NCI-H2227 (cell line): ENCODE results near the gene WWOX.

Source experiments
- DNase-seq: peaks from one replicate; lab custom pipeline; 2025; ENCODE audit not compliant: unreplicated experiment; lab: John Stamatoyannopoulos, UW

WWOX gene

DNA sequence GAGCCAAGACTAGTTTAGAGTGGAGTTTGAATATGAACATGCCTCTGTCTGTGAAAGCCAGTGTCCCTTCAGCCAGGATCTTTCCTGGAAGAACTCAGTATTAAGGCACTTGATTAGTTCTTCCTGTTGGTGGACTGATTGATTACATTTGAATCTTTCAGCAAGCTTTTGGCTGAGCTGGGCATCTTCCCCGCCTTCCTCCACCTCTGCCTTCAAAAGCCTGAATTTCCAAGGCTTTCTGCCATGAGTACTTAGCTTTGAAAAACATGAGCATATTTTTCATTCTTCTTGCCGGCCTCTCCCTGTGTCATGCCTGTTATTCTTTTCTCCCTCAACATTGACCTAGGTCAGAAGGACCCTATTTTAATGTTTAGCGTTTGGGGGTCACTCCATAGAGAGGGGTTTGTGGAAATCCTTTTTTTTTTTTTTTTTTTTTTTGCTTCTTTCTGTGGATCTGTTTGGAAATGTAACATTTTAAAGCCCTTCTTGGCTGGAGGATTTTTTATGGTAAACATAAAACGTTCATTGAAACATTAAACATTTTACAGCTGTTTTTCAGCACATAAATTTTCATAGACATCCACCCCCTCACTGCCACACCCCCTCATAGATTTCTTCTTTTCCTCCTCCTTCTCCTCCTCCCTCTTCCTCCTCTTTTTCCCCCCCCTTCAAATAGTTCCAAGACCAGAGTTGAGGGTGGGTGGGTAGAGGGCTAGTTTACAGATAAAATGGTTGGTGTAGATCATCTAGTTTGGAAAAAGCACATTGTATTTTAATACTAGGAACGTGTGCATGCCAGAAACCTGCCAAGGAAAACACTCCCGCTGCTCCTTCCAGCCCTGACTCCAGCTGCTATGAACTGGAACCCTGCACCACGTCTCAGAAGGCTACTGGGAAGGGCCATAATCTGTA is 645.9 kb downstream of the WWOX start:
- DNase-seq = no peak

GRCh38 chr16:78746718-78747117 is 647.3 kb downstream of the WWOX start:
- DNase-seq = no peak

- peak; percentile 16 for DNase-seq
Observed at GRCh38 chr16:78748220-78748929, 648.9 kb downstream of the WWOX start.

DNA sequence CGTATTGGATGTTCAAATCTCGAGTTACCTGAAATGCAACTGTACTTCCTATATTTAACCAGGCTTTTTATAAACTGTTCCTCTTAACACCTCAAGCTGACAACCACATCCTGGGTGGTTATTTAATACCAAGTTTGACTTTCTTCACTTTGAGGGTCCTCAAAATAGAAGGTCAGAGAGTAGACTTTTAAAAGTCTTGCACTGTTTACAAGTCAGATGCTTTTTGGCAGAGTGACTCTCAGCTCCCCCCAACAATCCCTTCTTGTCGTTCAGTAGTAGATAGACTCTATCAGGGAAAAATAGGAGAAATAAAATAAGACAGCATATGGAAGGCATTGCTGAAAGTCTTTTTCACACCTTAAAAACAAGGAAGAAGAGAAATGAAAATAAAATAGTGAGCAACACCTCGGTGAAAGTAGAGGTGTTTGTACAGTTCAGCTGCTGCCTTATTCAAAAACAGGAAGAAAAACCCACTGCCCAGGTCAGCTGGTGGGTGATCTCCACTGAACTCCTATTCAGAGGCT is 650.4 kb downstream of the WWOX start:
- DNase-seq = no peak

- DNase-seq = no peak
Observed at GRCh38 chr16:78750611-78751010, 651.2 kb downstream of the WWOX start.

- no peak for DNase-seq
Observed at GRCh38 chr16:78751601-78752000, 652.1 kb downstream of the WWOX start.

DNA sequence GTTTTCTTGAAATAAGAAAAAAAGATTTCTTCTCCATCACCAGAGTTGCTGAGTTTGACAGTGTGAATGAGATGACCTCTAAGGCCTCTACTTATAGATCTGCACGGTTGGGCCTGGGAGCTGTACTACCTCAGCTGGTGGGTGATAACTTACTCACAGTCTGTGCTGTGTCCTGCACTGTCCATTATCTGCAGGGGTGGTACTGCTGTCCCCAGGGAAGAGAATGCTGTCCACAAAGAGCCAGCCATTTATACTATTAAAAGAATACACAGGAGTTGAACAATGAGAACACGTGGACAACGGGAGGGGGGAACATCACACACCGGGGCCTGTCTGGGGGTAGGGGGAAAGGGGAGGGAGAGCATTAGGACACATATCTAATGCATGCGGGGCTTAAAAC is 655.3 kb downstream of the WWOX start:
- no peak for DNase-seq

DNA sequence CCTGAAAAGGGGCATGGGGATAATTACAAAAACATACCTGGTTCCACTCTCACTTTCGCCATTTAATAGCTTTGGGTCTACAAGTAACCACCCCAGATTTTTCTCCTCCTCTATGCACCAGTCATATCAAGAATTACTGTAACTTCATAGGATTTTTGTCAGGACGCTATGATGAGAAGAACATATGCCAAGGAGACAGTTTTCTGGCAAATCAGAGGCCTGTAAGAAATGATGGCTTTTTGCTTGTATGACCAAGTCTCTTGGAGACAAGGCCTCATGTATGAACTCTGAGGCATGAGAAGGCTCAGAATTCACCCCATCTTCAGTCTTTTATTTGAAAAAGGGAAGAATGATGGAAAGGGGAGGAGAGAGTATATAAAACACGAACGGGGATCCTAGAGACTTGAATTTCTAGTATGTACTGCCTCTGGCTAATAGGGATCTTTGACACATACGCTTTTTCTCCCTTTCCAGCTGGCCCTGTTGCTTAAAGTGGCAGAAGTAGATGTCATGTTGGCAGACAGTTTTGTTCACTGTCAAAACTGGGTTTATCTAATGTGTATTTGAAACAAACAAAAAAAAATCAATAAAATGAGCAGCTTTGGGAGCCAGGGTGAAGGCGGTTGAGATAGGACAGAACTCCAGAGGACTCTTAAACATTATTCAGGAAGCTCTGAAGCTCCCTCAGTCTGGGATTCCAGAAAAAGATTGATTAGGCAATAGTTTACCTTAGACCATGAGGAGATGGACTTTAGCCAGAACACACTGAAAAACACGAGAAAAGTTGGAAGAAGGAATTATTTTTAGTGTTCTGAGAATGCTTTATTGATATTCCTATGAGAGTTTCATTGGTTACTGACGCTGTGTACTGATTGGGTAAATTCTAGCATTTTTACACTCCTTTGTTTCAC is 656.6 kb downstream of the WWOX start:
- no peak for DNase-seq

- DNase-seq = no peak
Observed at GRCh38 chr16:78759596-78759995, 660.1 kb downstream of the WWOX start.

DNA sequence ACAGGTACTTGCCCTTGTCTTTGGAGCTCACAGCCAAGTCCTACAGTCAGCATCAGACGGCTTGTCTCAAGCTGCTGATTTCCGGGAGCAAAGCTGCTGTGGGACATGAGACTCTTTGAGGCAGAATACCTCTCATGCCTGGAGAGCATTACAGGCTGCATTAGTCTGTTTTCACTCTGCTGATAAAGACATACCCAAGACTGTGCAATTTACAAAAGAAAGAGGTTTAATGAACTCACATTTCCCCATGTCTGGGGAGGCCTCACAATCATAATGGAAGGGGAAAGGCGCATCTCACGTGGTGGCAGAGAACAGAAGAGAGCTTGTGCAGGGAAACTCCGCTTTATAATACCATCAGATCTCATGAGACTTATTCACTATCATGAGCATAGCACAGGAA is 661.2 kb downstream of the WWOX start:
- DNase-seq = no peak

DNA sequence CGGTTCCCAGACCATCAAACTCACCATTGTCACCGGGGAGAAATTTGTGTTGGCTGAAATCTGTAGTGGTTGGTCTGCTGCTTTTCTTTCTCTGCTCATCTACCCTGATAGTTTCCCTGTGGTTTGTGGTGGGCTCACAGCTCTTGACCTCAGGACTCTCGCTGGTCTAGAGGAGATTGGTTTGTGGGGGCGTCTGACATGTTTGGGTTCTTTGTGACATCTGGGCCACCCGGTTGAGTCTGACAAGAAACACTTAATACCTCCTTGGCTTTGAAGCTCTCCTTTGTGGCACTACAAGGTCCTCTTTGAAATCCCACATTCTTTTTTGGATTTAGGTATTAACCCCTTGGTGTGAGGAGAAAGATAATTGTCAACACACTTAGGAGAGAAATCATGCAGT is 662.0 kb downstream of the WWOX start:
- no peak for DNase-seq

- no peak for DNase-seq
Observed at GRCh38 chr16:78762222-78762621, 662.8 kb downstream of the WWOX start.

DNA sequence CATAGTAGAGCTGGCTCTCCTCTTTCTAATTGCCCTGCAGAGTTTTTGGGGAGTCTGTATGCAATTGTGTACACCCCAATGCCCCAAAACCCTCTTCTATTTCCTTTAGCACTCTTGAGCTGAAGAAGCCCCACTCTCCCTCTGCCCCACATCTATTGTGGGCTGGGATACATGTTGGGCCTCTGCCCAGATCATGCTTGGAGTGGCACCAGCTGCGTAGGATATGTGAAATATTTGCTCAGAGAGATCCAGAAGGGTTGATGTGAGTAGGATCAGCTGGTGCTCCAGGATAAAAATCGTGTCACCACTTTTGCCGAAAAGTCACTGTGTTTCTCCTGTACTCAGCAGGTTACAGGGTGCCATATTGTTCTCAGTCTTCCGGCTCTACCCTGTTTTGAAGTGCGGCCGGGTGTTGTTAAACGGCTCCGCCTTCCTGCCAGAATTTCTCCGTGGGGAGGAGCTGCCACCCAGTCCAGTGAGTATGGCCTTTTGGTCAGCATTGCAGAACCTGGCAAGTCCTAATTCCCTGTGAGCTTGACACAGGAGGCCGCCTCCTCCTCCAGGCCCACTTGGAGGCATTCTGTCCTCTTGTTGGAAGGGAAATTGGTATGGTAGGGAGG is 664.5 kb downstream of the WWOX start:
- DNase-seq = no peak

GRCh38 chr16:78764478-78764877 is 665.0 kb downstream of the WWOX start:
- DNase-seq = no peak

- DNase-seq = no peak
Observed at GRCh38 chr16:78768226-78768625, 668.8 kb downstream of the WWOX start.

- DNase-seq = no peak
Observed at GRCh38 chr16:78768718-78769117, 669.3 kb downstream of the WWOX start.

- DNase-seq = no peak
Observed at GRCh38 chr16:78770353-78771091, 671.1 kb downstream of the WWOX start.

DNA sequence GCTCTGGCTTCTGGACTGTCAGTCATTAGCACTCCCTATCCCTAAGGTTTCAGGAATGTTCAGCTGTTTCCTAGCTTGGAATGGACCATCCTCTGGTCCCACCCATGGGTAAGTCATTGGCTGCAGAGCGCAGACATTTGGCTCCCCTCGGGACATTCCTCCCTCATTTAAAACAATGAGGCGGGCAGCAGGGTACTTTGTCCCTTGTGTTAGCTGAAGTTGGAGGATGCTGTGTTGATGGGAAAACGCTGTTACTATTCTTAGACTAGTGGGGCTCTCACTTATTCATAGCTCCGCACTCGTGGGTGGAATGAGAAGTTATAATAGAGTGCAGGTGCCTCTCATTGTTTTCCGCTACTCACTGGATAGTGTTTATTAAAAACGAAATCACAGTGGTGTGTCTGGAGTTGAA is 673.8 kb downstream of the WWOX start:
- no peak for DNase-seq

GRCh38 chr16:78773706-78774105 is 674.3 kb downstream of the WWOX start:
- no peak for DNase-seq

DNA sequence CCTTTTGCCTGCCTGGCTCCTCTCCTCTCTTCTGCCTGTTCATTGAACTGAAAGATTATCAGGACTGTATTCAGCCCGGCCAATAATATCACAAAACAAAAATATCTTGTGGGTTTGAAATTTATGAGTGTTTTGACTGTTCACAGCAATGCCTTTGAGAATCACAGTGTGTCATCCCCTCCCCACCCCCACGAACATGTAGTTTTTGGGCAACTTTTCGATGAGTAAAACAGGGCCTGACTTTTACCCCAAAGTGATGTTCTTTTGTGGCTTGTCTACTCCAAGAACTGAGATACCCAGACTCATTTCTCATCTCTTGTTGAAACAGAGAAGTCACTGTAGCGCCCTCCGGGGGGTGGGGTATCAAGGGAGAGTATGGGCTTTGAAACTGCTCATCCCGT is 675.7 kb downstream of the WWOX start:
- no peak for DNase-seq
